K562 (cell line): ENCODE results near the gene PFN2. TPM values are rescaled to one million over a fixed set of nuclear protein-coding genes. Genes with fewer than 3 reads are reported as not detected.
"Not testable (repeated sequence)": the region's sequence is repeated elsewhere in the genome, so short reads cannot be mapped to it uniquely, and the experiment has no call there.

Experiments
- ATAC-seq: fragments of 200-7000 bp; cut with Tn5 transposase; 3 replicates; pipeline ENCODE4 v1.9.1; 2020; ENCODE audit warnings: moderate library complexity
- BruUV-seq: library from RNA; stranded (reverse); fragments of 400-500 nt; replicated peaks from 2 replicates; lab custom pipeline; 2021; lab: Mats Ljungman, UMichigan
- CTCF ChIA-PET: fragments of 300-600 bp; formaldehyde crosslinking; extraction: SDS; loops from one replicate; lab custom pipeline; 2021; ENCODE audit warnings: low intra/inter-chr PET ratio; lab: Yijun Ruan, JAX
- POLR2A ChIA-PET: fragments of 300-600, 350-650 bp; sonication (Branson Sonifier 250); formaldehyde crosslinking; extraction: SDS; loops from one replicate; lab custom pipeline; 2021; ENCODE audit warnings: antibody characterized with exemption, inconsistent platforms; lab: Yijun Ruan, JAX
- DNase-seq, 4 experiments: peaks; one replicate each; pipeline versions ENCODE4 v3.0.0 to v3.0.0-alpha.2; 2011 to 2018; ENCODE audit warnings: low spot score in 3 of 4, mixed read lengths in 3 of 4; ENCODE audit errors: extremely low read depth in 1 of 4
- FAIRE-seq: peaks from 2 replicates; lab custom pipeline; 2011; peaks lifted over from hg19 to GRCh38; lab: Jason Lieb, UNC
- H2AFZ ChIP-seq: 2 replicates; pipeline ENCODE4 v1.6.0; 2011; ENCODE audit warnings: low read depth, low read length, control low read depth, inconsistent platforms
- H3K27ac ChIP-seq: fragments of 200-600 bp; 3 replicates; pipeline ENCODE4 v1.8.0; 2011; ENCODE audit warnings: low read depth, mild to moderate bottlenecking, control low read depth, inconsistent platforms, low read length, moderate library complexity, mixed read lengths; ENCODE audit errors: extremely low read depth
- H3K27me3 ChIP-seq, 2 experiments: fragments of 300-600 bp in 1 of 2; 2 replicates in 1 of 2; 3 replicates in 1 of 2; pipeline versions ENCODE4 v1.6.0 to v1.8.0; 2011; ENCODE audit warnings: inconsistent platforms in 2 of 2, low read length in 2 of 2, mild to moderate bottlenecking in 1 of 2, mixed read lengths in 1 of 2, moderate library complexity in 1 of 2; ENCODE audit not compliant: control insufficient read depth in 2 of 2, insufficient read depth in 2 of 2
- H3K36me3 ChIP-seq: fragments of 300-600 bp; 3 replicates; pipeline ENCODE4 v1.8.0; 2011; ENCODE audit warnings: mild to moderate bottlenecking, low read length, inconsistent platforms; ENCODE audit not compliant: control insufficient read depth, insufficient read depth
- H3K4me1 ChIP-seq, 2 experiments: fragments of 200-600 bp in 1 of 2; replicated peaks in 1 of 2; 2 replicates in 1 of 2; 3 replicates in 1 of 2; pipeline versions ENCODE4 v1.5.1 to v1.8.0; 2011; ENCODE audit warnings: inconsistent platforms in 2 of 2, low read length in 2 of 2, mild to moderate bottlenecking in 1 of 2, mixed read lengths in 1 of 2, moderate library complexity in 1 of 2; ENCODE audit not compliant: control insufficient read depth in 2 of 2, insufficient read depth in 2 of 2
- H3K4me2 ChIP-seq: 2 replicates; pipeline ENCODE4 v1.6.1; 2011; ENCODE audit warnings: low read length, control low read depth, inconsistent platforms, mixed read lengths; ENCODE audit not compliant: insufficient read depth
- H3K4me3 ChIP-seq: fragments of 200-600 bp; sonication (generic), shearing (Covaris generic); 2 replicates; pipeline ENCODE4 v1.5.1; 2016; ENCODE audit warnings: control low read depth, inconsistent platforms
- H3K79me2 ChIP-seq: fragments of 200-600 bp; 3 replicates; pipeline ENCODE4 v1.8.0; 2011; ENCODE audit warnings: low read length, inconsistent platforms; ENCODE audit not compliant: control insufficient read depth, insufficient read depth
- H3K9ac ChIP-seq, 2 experiments: 2 replicates each; pipeline versions ENCODE4 v1.6.0 to v1.6.1; 2011; ENCODE audit warnings: low read depth in 2 of 2, low read length in 2 of 2, control low read depth in 1 of 2, inconsistent platforms in 1 of 2, mild to moderate bottlenecking in 1 of 2, mixed read lengths in 1 of 2; ENCODE audit not compliant: insufficient read depth in 1 of 2
- H3K9me1 ChIP-seq: one replicate; pipeline ENCODE4 v1.6.0; 2011; ENCODE audit warnings: inconsistent platforms, mild to moderate bottlenecking, low read length, moderate library complexity; ENCODE audit not compliant: control insufficient read depth, insufficient read depth
- H3K9me3 ChIP-seq: replicated peaks from 2 replicates; pipeline ENCODE4 v1.5.1; 2011; ENCODE audit warnings: low read depth, low read length, inconsistent platforms; ENCODE audit not compliant: control insufficient read depth, insufficient read depth
- H4K20me1 ChIP-seq: replicated peaks from 2 replicates; pipeline ENCODE4 v1.6.1; 2011; ENCODE audit warnings: low read length, inconsistent platforms, mixed read lengths; ENCODE audit not compliant: control insufficient read depth, insufficient read depth
- CTCF ChIP-seq, 3 experiments: IDR thresholded peaks in 2 of 3; conservative IDR thresholded peaks in 1 of 3; 2 replicates each; pipeline ENCODE4 v1.5.1; 2011 to 2012; ENCODE audit warnings: low read length in 3 of 3, mild to moderate bottlenecking in 3 of 3, control low read depth in 2 of 3, improper control_type of control experiment in 1 of 3, inconsistent platforms in 1 of 3, low read depth in 1 of 3, mixed read lengths in 1 of 3, moderate library complexity in 1 of 3; ENCODE audit not compliant: insufficient read depth in 2 of 3
- RAD21 ChIP-seq, 2 experiments: fragments of 250-450 bp in 1 of 2; fragments of 450-650 bp in 1 of 2; sonication (Bioruptor Pico) in 1 of 2; formaldehyde crosslinking in 1 of 2; IDR thresholded peaks in 1 of 2; conservative IDR thresholded peaks in 1 of 2; 2 replicates each; pipeline versions ENCODE4 v1.4.0 to v1.8.0; 2020 to 2022; ENCODE audit warnings: mild to moderate bottlenecking in 2 of 2, moderate library complexity in 1 of 2
- SAFB ChIP-seq: fragments of 200-400 bp; formaldehyde crosslinking; IDR thresholded peaks from 2 replicates; pipeline ENCODE4 v1.6.1; 2017; ENCODE audit warnings: low read depth, low read length, borderline replicate concordance
- ZNF316 ChIP-seq: fragments of 450-650 bp; IDR thresholded peaks from 2 replicates; pipeline ENCODE4 v1.6.1; 2016
- WGBS: fragments of 100-300 bp; shearing (Covaris generic); methylation state at CpG from one replicate; pipeline ENCODE4 v1.1.6; 2016; ENCODE audit warnings: low coverage, mixed read lengths; ENCODE audit not compliant: insufficient coverage; ENCODE audit errors: missing lambda C conversion rate; 5-methylcytosine and 5-hydroxymethylcytosine counted together
- in situ Hi-C: fragments of 300-500 bp; cut with MboI; formaldehyde crosslinking; loops from 4 replicates; pipeline ENCODE4 v1.15.0; 2018; ENCODE audit warnings: inconsistent platforms, mixed read lengths
- intact Hi-C: fragments of 100-400 bp; cut with micrococcal nuclease; formaldehyde crosslinking; loops from 2 replicates; pipeline ENCODE4 v1.14.2; 2022
- polyA plus RNA-seq, 8 experiments: library from polyadenylated mRNA; depleted of rRNA in 4 of 8; stranded (reverse) in 5 of 8; unstranded in 3 of 8; fragments of >200 nt; fragmentation: Nextera tagmentation in 2 of 8; fragmentation: Illumina TruSeq in 1 of 8; extraction: Ambion mirVana in 2 of 8; extraction: Trizol in 1 of 8; gene quantifications; 2 replicates each; pipeline versions ENCODE4 v1.2.1 to v1.2.3, GENCODE V29; 2011 to 2014; ENCODE audit warnings: inconsistent platforms in 1 of 8, missing spikeins in 1 of 8
- total RNA-seq, 7 experiments: library from RNA; depleted of rRNA in 6 of 7; stranded (reverse); fragments of >200 nt in 6 of 7; fragmentation: Illumina TruSeq in 2 of 7; extraction: Trizol in 2 of 7; gene quantifications; 2 replicates each; pipeline versions ENCODE4 v1.2.1 to v1.2.3, GENCODE V29; 2011 to 2021; ENCODE audit warnings: low replicate concordance in 1 of 7
- TF ChIP-seq, protein P1 (sequence below): fragments of 250-450 bp; sonication (Bioruptor Pico); IDR thresholded peaks from 2 replicates; pipeline ENCODE4 v1.8.0; 2021; ENCODE audit warnings: moderate library complexity, mild to moderate bottlenecking, inconsistent platforms
- TF ChIP-seq, protein P2 (sequence below): fragments of 450-650 bp; IDR thresholded peaks from 2 replicates; pipeline ENCODE4 v1.6.1; 2016; ENCODE audit warnings: borderline replicate concordance

The PFN2 gene
- total and polyA plus RNA-seq, 9 of the 15 experiments (the other 6 are each of a cell fraction or from before 2014, with no cell fraction given) = 0.14 to 0.86 (median 0.35) TPM

DNA sequence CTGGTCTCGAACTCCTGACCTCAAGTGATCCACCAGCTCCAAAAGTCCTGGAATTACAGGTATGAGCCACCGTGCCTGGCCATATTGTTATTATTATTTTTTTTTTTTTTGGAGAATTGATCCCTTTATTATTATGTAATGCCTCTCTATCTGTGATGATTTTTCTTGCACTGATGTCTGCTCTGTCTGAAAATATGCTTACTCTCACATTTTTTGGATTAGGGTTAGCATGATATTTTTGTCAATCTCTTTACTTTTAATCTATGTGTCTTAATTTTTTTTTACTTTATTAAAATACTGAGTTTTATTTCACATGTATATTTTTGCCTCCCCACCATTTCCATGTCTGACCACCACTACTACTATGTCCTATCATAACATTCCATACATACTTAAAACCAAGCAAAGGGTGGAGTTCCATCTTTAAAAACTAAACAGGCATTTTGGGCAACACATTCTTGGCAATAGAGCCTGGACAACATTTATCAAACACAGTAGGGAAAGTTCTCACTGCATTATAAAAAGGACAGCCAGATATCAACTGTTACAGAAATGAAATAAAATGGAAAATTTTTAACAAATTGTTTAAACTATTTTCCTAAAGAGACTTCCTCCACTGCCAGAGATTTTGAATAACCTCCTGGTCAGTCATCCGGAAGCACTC, 32.2 kb downstream of the PFN2 start:
- WGBS = 57% methylated on average over 3 of the region's 3 CpGs
- ATAC-seq, H3K27me3 ChIP-seq, DNase-seq, H2AFZ ChIP-seq, in situ Hi-C loops, H3K9me3 ChIP-seq, H3K9ac ChIP-seq, H3K9me1 ChIP-seq, FAIRE-seq, H3K79me2 ChIP-seq, H4K20me1 ChIP-seq, H3K4me2 ChIP-seq, H3K27ac ChIP-seq, H3K4me3 ChIP-seq, CTCF ChIA-PET, H3K36me3 ChIP-seq, H3K4me1 ChIP-seq, BruUV-seq: not testable (repeated sequence)
- POLR2A ChIA-PET = interaction anchor here (0.8 kb wide), 1 partner anchor 470 kb away, joined by 3 read pairs; the partner anchor contains the start of gene TSC22D2
- TF ChIP-seq ZNF316 = peak; percentile 54; the same call in 1 of the 2 replicates
- intact Hi-C loops = loop anchor here (10.0 kb wide), 1 partner anchor 556 kb away; no protein-coding TSS in a partner anchor

- Histone ChIP-seq H3K27me3 (no peaks in the 10 kb centered on the region), H3K4me1 (no peaks in the 10 kb centered on the region; a peak in 1 of 5 replicates), H3K4me2 (peak overlapping the region; percentile 59), H3K9me3 (no peaks in the 10 kb centered on the region), H3K79me2 (no peaks in the 10 kb centered on the region), H3K4me3 (no peak overlapping the region), H3K36me3 (no peaks in the 10 kb centered on the region), H3K9ac (no peak overlapping the region), H3K27ac (no peak overlapping the region), H2AFZ (peak overlapping the region; percentile 47; the same call in 1 of the 2 replicates), H4K20me1 (no peaks in the 10 kb centered on the region), H3K9me1 (no peaks in the 10 kb centered on the region)
- intact Hi-C loops (loop anchor here (1.0 to 10.0 kb wide), 3 partner anchors 247 to 558 kb away; no protein-coding TSS in a partner anchor), in situ Hi-C loops (no loop called here)
- ChIA-PET CTCF (interaction anchor here (0.7 to 1.1 kb wide), 3 partner anchors 247 to 1346 kb away, joined by 3 to 5 read pairs (median 5); no protein-coding TSS in a partner anchor), POLR2A (no interaction called here)
- BruUV-seq = no TSS peak
- peak; percentile 35 to 69 (median 54) for DNase-seq
- WGBS = 2% methylated on average over 7 of the region's 7 CpGs
- ATAC-seq = peak; percentile 90
- FAIRE-seq = peak; percentile 79
- TF ChIP-seq RAD21 (CRISPR knock-in tag; conservative IDR thresholded peaks at IDR 0.05 in 1 of 2, IDR thresholded peaks at IDR 0.05 in 1 of 2) (peak; percentile 64 to 76), SAFB (no peak), CTCF (IDR thresholded peaks at IDR 0.05 in 2 of 3, conservative IDR thresholded peaks at IDR 0.05 in 1 of 3; ENCODE audit: insufficient read depth in 2 of 3, low read depth in 1 of 3, low read length in 3 of 3) (peak; percentile 70 to 80 (median 77))
- TF ChIP-seq, protein P1, sequence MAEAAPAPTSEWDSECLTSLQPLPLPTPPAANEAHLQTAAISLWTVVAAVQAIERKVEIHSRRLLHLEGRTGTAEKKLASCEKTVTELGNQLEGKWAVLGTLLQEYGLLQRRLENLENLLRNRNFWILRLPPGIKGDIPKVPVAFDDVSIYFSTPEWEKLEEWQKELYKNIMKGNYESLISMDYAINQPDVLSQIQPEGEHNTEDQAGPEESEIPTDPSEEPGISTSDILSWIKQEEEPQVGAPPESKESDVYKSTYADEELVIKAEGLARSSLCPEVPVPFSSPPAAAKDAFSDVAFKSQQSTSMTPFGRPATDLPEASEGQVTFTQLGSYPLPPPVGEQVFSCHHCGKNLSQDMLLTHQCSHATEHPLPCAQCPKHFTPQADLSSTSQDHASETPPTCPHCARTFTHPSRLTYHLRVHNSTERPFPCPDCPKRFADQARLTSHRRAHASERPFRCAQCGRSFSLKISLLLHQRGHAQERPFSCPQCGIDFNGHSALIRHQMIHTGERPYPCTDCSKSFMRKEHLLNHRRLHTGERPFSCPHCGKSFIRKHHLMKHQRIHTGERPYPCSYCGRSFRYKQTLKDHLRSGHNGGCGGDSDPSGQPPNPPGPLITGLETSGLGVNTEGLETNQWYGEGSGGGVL (CRISPR knock-in tag) = no peak
- TF ChIP-seq, protein P2, sequence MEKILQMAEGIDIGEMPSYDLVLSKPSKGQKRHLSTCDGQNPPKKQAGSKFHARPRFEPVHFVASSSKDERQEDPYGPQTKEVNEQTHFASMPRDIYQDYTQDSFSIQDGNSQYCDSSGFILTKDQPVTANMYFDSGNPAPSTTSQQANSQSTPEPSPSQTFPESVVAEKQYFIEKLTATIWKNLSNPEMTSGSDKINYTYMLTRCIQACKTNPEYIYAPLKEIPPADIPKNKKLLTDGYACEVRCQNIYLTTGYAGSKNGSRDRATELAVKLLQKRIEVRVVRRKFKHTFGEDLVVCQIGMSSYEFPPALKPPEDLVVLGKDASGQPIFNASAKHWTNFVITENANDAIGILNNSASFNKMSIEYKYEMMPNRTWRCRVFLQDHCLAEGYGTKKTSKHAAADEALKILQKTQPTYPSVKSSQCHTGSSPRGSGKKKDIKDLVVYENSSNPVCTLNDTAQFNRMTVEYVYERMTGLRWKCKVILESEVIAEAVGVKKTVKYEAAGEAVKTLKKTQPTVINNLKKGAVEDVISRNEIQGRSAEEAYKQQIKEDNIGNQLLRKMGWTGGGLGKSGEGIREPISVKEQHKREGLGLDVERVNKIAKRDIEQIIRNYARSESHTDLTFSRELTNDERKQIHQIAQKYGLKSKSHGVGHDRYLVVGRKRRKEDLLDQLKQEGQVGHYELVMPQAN = no peak
Measured at GRCh38 chr3:149936812-149937230, 33.9 kb downstream of the PFN2 start.
